Measurements from ENCODE around the gene ABCA9.

The ABCA9 gene

GRCh38 chr17:68943123-68943811 is 117.5 kb downstream of the ABCA9 start:
- no peak for TF ChIP-seq POLR2AphosphoS5 (IDR thresholded peaks at IDR 0.05; ENCODE audit: low read depth, low read length)
- TF ChIP-seq POLR2A (IDR thresholded peaks at IDR 0.05; ENCODE audit: low read depth, low read length) = no peak
- no peak for TF ChIP-seq TAF1 (IDR thresholded peaks at IDR 0.05; ENCODE audit: borderline replicate concordance, low read depth, low read length)
- DNase-seq (ENCODE audit: insufficient read length) (no peak), FAIRE-seq (no peak)

- FAIRE-seq = no peak
- no peak for TF ChIP-seq TAF1 (IDR thresholded peaks at IDR 0.05; ENCODE audit: borderline replicate concordance, low read depth, low read length)
- TF ChIP-seq POLR2AphosphoS5 (IDR thresholded peaks at IDR 0.05; ENCODE audit: low read depth, low read length) = no peak
- no peak for TF ChIP-seq POLR2A (IDR thresholded peaks at IDR 0.05; ENCODE audit: low read depth, low read length)
- no peak for DNase-seq (ENCODE audit: insufficient read length)
These were observed 118.3 kb downstream of the ABCA9 start for GRCh38 chr17:68942389-68942788.

GRCh38 chr17:68941761-68942160 is 119.0 kb downstream of the ABCA9 start:
- DNase-seq (ENCODE audit: insufficient read length) (no peak), FAIRE-seq (no peak)
- no peak for TF ChIP-seq TAF1 (IDR thresholded peaks at IDR 0.05; ENCODE audit: borderline replicate concordance, low read depth, low read length)
- no peak for TF ChIP-seq POLR2A (IDR thresholded peaks at IDR 0.05; ENCODE audit: low read depth, low read length)
- TF ChIP-seq POLR2AphosphoS5 (IDR thresholded peaks at IDR 0.05; ENCODE audit: low read depth, low read length) = no peak

DNA sequence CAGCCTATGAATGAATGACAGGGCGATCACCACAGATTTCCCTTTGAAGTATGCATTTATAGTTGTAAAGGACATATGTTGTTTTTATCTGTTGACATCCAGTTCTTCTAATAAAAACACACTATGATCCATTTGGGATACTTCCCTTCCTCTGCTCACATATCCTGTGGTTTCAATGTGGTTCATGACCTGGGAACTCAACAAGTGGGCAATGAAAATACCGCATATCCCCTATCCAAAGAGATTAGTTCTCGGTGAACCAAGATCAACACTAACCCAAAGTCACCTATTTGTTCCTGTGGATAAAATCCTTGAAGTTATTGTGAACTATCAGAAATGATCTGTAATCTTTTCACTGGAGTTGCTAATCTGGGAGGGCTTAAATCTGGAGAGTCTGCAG is 121.5 kb downstream of the ABCA9 start:
- no peak for FAIRE-seq
- no peak for TF ChIP-seq POLR2A (IDR thresholded peaks at IDR 0.05; ENCODE audit: low read depth, low read length)
- TF ChIP-seq TAF1 (IDR thresholded peaks at IDR 0.05; ENCODE audit: borderline replicate concordance, low read depth, low read length) = no peak
- no peak for TF ChIP-seq POLR2AphosphoS5 (IDR thresholded peaks at IDR 0.05; ENCODE audit: low read depth, low read length)
- DNase-seq (ENCODE audit: insufficient read length) = no peak

DNA sequence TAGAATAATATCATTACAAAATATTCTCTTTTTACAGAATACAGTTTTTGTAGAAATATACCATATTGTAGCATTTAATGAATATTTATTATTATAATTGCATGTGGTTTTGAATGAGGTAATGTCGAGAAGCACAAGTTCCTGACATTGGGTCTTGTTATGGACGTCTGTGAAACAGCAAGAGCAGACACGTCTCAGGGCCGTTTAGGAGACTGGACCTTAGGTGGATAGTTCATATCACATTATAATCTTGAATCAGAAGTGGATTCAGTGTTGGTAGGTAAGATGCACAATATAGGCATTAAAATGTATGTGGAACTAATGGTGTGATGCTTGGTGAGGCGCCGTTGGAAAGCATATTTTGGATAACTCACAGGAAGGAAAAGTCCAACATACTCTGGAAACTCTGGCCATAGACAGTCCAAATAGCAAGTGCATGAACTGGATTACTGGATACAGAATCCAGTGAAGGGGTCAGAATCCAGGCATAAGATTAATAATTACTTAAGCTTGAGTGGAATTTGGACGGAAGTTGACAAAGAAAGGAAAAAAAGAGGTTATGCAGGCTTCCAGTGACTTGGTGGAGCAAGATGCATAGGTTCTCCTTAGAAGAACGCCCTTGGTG is 122.7 kb downstream of the ABCA9 start:
- no peak for FAIRE-seq
- TF ChIP-seq POLR2A (IDR thresholded peaks at IDR 0.05; ENCODE audit: low read depth, low read length) (no peak), TAF1 (IDR thresholded peaks at IDR 0.05; ENCODE audit: borderline replicate concordance, low read depth, low read length) (no peak), POLR2AphosphoS5 (IDR thresholded peaks at IDR 0.05; ENCODE audit: low read depth, low read length) (no peak)
- no peak for DNase-seq (ENCODE audit: insufficient read length)

DNA sequence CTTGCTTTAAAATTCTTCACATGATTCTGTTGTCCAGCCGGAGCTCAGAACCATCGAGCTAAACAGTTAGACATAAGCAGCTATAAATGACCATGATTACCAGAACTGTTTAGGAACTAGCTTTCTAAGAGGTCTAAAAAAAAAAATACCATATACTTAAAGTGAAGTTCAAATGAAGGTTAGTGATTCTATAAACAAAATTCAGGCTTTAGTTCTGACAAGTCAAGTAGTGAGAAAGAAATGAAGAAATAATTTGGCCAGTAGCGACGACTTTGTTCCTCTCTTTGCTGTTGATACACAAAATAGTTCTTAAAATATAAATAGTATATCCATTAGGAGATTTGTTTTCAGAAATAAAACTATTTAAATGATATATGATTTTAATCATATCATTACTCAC is 133.2 kb downstream of the ABCA9 start:
- DNase-seq (ENCODE audit: insufficient read length) (no peak), FAIRE-seq (no peak)
- TF ChIP-seq POLR2AphosphoS5 (IDR thresholded peaks at IDR 0.05; ENCODE audit: low read depth, low read length) (no peak), POLR2A (IDR thresholded peaks at IDR 0.05; ENCODE audit: low read depth, low read length) (no peak), TAF1 (IDR thresholded peaks at IDR 0.05; ENCODE audit: borderline replicate concordance, low read depth, low read length) (no peak)

DNA sequence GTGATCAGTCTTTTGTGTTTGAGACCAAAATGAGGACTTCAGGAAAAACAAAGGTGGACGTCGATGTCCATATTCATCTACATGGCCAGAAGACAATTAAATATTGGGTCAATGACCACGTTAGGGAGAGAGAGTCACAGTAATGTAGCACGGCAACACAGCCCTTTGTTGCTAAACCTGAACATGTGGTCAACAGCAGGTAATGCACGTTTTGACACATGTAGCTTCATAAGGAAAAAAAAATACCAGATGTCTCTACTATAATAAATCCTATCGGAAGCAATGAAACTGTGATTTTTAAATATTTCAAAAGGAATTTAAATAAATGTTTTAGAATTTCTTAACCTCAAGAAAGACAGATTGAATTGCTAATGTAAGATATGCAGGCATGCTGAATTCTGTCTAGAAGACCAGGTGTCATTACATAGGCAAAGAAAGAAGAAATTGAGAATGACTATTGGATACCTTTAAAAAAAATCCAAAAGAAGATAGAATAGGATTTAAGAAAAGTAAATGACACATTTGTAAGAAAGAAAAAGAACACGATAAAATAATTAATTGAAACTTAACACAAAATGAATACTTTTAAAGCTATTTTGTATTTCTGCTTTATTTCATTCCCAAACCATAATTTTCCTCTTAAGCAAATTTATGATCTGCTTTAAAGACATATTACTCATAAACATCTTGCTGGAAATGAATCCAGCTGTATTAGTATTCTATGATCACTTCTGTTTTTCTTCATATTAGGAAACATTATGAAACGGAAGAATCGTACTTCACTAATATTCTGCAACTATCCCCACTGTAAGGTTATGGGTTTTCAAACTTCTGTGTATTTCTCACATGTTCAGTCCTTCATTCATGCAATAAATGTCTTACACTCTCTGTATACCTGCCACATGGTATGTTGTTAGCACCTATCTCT is 135.7 kb downstream of the ABCA9 start:
- FAIRE-seq = no peak
- no peak for DNase-seq (ENCODE audit: insufficient read length)
- TF ChIP-seq POLR2AphosphoS5 (IDR thresholded peaks at IDR 0.05; ENCODE audit: low read depth, low read length) = no peak
- no peak for TF ChIP-seq TAF1 (IDR thresholded peaks at IDR 0.05; ENCODE audit: borderline replicate concordance, low read depth, low read length)
- no peak for TF ChIP-seq POLR2A (IDR thresholded peaks at IDR 0.05; ENCODE audit: low read depth, low read length)

Measured in GM12892 (cell line).